RWPE1 (cell line): ENCODE measurements around the gene ZFAND2B.

ENCODE experiments used
- CTCF ChIA-PET: fragments of 350-600 bp; sonication (Branson Sonifier 250); formaldehyde crosslinking; extraction: SDS; loops from one replicate; lab custom pipeline; 2021; lab: Yijun Ruan, JAX
- POLR2A ChIA-PET: fragments of 400-600 bp; formaldehyde crosslinking; extraction: SDS; loops from one replicate; lab custom pipeline; 2020; ENCODE audit warnings: antibody characterized with exemption; ENCODE audit not compliant: low non-redundant PET; lab: Yijun Ruan, JAX
- DNase-seq: peaks from one replicate; pipeline ENCODE4 v3.0.0; 2012; ENCODE audit warnings: low spot score
- H3K27ac ChIP-seq: fragments of 450-650 bp; 2 replicates; pipeline ENCODE4 v1.5.1; 2017
- TF ChIP-seq, protein P1 (sequence below): fragments of 450-650 bp; conservative IDR thresholded peaks from 2 replicates; pipeline ENCODE4 v1.5.1; 2017; ENCODE audit warnings: low read depth, mild to moderate bottlenecking

Gene ZFAND2B

DNA sequence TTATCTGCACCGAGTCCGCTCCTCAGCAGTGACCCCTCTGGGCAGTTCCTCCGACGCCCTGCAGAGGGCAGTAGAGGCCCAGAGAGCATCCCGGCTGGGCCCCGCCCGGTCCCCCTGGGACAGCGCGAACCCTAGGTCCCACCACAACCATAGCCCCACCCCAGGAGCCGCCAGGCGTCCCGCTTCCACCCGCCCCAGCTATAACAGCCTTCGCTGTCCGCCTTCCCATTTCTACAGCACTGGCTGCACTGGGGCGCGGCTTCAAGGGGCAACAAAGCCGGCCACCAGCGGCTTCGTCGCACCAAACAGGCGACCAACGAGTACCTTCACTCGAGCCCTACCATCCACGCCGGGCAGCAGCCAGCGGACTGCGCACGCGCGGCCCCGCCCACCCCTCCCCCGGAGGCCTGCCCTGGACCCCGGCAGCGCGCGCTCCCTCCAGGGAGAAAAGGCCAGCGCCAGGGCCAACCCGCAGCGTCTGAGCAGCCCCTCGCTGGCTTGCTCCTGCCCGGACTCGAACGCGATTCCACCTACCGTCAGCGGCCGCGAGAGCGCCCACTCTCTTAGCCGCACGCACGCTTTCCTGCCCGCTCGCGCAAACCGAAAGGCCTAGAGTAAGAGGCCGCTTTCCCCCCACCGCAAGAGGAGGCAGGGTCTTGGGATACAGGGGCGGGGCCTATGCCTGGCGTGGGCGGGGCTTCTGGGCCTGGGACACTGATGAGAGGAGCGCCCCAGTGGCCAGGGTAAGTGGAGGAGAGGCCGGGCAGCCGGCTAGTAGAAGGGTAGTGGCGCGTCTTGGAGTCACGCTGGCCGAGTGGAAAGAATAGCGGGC is 46.2 kb upstream of the ZFAND2B start, which contains the start of gene NHEJ1:
Gene NHEJ1 (minus strand): TSS at position 630 of the 832 bp plus-strand sequence. CDS start 2,453 bp downstream, outside the sequence.
- POLR2A ChIA-PET = no interaction called here
- TF ChIP-seq, protein P1, sequence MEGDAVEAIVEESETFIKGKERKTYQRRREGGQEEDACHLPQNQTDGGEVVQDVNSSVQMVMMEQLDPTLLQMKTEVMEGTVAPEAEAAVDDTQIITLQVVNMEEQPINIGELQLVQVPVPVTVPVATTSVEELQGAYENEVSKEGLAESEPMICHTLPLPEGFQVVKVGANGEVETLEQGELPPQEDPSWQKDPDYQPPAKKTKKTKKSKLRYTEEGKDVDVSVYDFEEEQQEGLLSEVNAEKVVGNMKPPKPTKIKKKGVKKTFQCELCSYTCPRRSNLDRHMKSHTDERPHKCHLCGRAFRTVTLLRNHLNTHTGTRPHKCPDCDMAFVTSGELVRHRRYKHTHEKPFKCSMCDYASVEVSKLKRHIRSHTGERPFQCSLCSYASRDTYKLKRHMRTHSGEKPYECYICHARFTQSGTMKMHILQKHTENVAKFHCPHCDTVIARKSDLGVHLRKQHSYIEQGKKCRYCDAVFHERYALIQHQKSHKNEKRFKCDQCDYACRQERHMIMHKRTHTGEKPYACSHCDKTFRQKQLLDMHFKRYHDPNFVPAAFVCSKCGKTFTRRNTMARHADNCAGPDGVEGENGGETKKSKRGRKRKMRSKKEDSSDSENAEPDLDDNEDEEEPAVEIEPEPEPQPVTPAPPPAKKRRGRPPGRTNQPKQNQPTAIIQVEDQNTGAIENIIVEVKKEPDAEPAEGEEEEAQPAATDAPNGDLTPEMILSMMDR = peak; percentile 96
- CTCF ChIA-PET = interaction anchor here (0.6 to 2.2 kb wide), 18 partner anchors 8 to 1534 kb away, joined by 3 to 7 read pairs (median 3); partner anchors contain the start of gene CNPPD1
- H3K27ac ChIP-seq = peak within 1 kb of the TSS; percentile 95
- DNase-seq = peak; percentile 95

GRCh38 chr2:219161097-219161496 is 45.5 kb upstream of the ZFAND2B start:
- CTCF ChIA-PET = no interaction called here
- H3K27ac ChIP-seq = peak overlapping the region; percentile 95
- POLR2A ChIA-PET = interaction anchor here (0.7 kb wide), 1 partner anchor 16 kb away, joined by 3 read pairs; the partner anchor contains the start of gene CNPPD1
- no peak for DNase-seq
- TF ChIP-seq, protein P1 = no peak

GRCh38 chr2:219163156-219163555 is 43.4 kb upstream of the ZFAND2B start:
- no peak for DNase-seq
- CTCF ChIA-PET = interaction anchor here (1.3 kb wide), 1 partner anchor 9 kb away, joined by 5 read pairs; no protein-coding TSS in a partner anchor
- TF ChIP-seq, protein P1 = no peak
- POLR2A ChIA-PET = interaction anchor here (0.5 to 0.6 kb wide), 2 partner anchors 115 to 224 kb away, joined by 3 to 6 read pairs; no protein-coding TSS in a partner anchor
- H3K27ac ChIP-seq = no peak overlapping the region

GRCh38 chr2:219165058-219165911 is 41.3 kb upstream of the ZFAND2B start:
- no peak for DNase-seq
- CTCF ChIA-PET = interaction anchor here (0.7 kb wide), 1 partner anchor 23 kb away, joined by 4 read pairs; no protein-coding TSS in a partner anchor
- TF ChIP-seq, protein P1 = no peak
- POLR2A ChIA-PET = no interaction called here
- no peak overlapping the region for H3K27ac ChIP-seq

GRCh38 chr2:219167997-219168396 is 38.6 kb upstream of the ZFAND2B start:
- ChIA-PET POLR2A (no interaction called here), CTCF (no interaction called here)
- no peak for DNase-seq
- TF ChIP-seq, protein P1 = no peak
- H3K27ac ChIP-seq = no peak overlapping the region

GRCh38 chr2:219168526-219168925 is 38.1 kb upstream of the ZFAND2B start:
- TF ChIP-seq, protein P1 = no peak
- no peak for DNase-seq
- H3K27ac ChIP-seq = no peak overlapping the region
- POLR2A ChIA-PET = no interaction called here
- CTCF ChIA-PET = interaction anchor here (0.8 kb wide), 1 partner anchor 8 kb away, joined by 3 read pairs; the partner anchor contains the start of gene NHEJ1
